GM12878 (cell line): ENCODE data around the gene SIRT7. TPM values are rescaled to one million over a fixed set of nuclear protein-coding genes. Genes with fewer than 3 reads are reported as not detected.

ENCODE experiments used
- ATAC-seq: fragments of 200-7000 bp; cut with Tn5 transposase; 3 replicates; pipeline ENCODE4 v1.9.1; 2020; ENCODE audit warnings: mild to moderate bottlenecking, moderate library complexity
- BruUV-seq: library from RNA; stranded (reverse); fragments of 400-500 nt; replicated peaks from 2 replicates; lab custom pipeline; 2021; lab: Mats Ljungman, UMichigan
- CTCF ChIA-PET: fragments of 300-600 bp; sonication (Branson Sonifier 250); formaldehyde crosslinking; extraction: SDS; loops from one replicate; lab custom pipeline; 2021; ENCODE audit warnings: inconsistent platforms; lab: Yijun Ruan, JAX
- POLR2A ChIA-PET: fragments of 350-600 bp; formaldehyde crosslinking; extraction: SDS; loops from one replicate; lab custom pipeline; 2021; ENCODE audit warnings: inconsistent platforms; lab: Charles Lee
- RAD21 ChIA-PET: fragments of 300-600 bp; sonication (Branson Sonifier 250); formaldehyde crosslinking; loops from one replicate; lab custom pipeline; 2023; ENCODE audit warnings: antibody characterized with exemption; ENCODE audit not compliant: unreplicated experiment; lab: Charles Lee
- SMC1A ChIA-PET: fragments of 300-600 bp; sonication (Branson Sonifier 250); formaldehyde crosslinking; loops from one replicate; lab custom pipeline; 2023; ENCODE audit not compliant: unreplicated experiment, uncharacterized antibody; lab: Charles Lee
- DNase-seq: peaks from one replicate; pipeline ENCODE4 v3.0.0-alpha.2; 2011; ENCODE audit warnings: low read depth, low spot score
- FAIRE-seq: peaks from 3 replicates; lab custom pipeline; 2011; peaks lifted over from hg19 to GRCh38; lab: Jason Lieb, UNC
- H2AFZ ChIP-seq: 2 replicates; pipeline ENCODE4 v1.6.0; 2011; ENCODE audit warnings: low read depth, low read length, control low read depth; ENCODE audit not compliant: control insufficient read depth
- H3K27ac ChIP-seq: 2 replicates; pipeline ENCODE4 v1.5.1; 2011; ENCODE audit warnings: control low read depth; ENCODE audit not compliant: control insufficient read depth, insufficient read depth
- H3K27me3 ChIP-seq, 2 experiments: replicated peaks in 1 of 2; 2 replicates each; pipeline versions ENCODE4 v1.6.0 to v1.6.1; 2011; ENCODE audit warnings: low read length in 1 of 2; ENCODE audit not compliant: control insufficient read depth in 2 of 2, insufficient read depth in 2 of 2
- H3K36me3 ChIP-seq, 2 experiments: 2 replicates each; pipeline ENCODE4 v1.5.1; 2011; ENCODE audit warnings: low read length in 1 of 2; ENCODE audit not compliant: control insufficient read depth in 2 of 2, insufficient read depth in 2 of 2
- H3K4me1 ChIP-seq: 2 replicates; pipeline ENCODE4 v1.6.1; 2011; ENCODE audit warnings: mild to moderate bottlenecking, low read length, moderate library complexity, mixed read lengths; ENCODE audit not compliant: control insufficient read depth, insufficient read depth
- H3K4me2 ChIP-seq: 2 replicates; pipeline ENCODE4 v1.6.0; 2011; ENCODE audit warnings: control low read depth; ENCODE audit not compliant: control insufficient read depth, insufficient read depth
- H3K4me3 ChIP-seq: fragments of 200-600 bp; sonication (generic); 2 replicates; pipeline ENCODE4 v1.5.1; 2016
- H3K79me2 ChIP-seq: 2 replicates; pipeline ENCODE4 v1.6.0; 2011; ENCODE audit warnings: low read length; ENCODE audit not compliant: control insufficient read depth, insufficient read depth
- H3K9ac ChIP-seq: 2 replicates; pipeline ENCODE4 v1.8.0; 2011; ENCODE audit warnings: low read length, control low read depth, mixed read lengths; ENCODE audit not compliant: control insufficient read depth, insufficient read depth
- H3K9me3 ChIP-seq: replicated peaks from 3 replicates; pipeline ENCODE4 v1.5.1; 2011; ENCODE audit warnings: mild to moderate bottlenecking, low read length; ENCODE audit not compliant: control insufficient read depth, insufficient read depth
- H4K20me1 ChIP-seq: 2 replicates; pipeline ENCODE4 v1.6.0; 2011; ENCODE audit not compliant: control insufficient read depth, insufficient read depth
- ESRRA ChIP-seq: IDR thresholded peaks from 2 replicates; pipeline ENCODE4 v1.6.1; 2012; ENCODE audit warnings: mild to moderate bottlenecking, low read length, improper control_type of control experiment
- EZH2 ChIP-seq: IDR thresholded peaks from 2 replicates; pipeline ENCODE4 v1.6.1; 2012; ENCODE audit warnings: low read depth, mild to moderate bottlenecking, control low read depth, inconsistent platforms, low read length, borderline replicate concordance; ENCODE audit not compliant: control insufficient read depth
- FOXM1 ChIP-seq: IDR thresholded peaks from 2 replicates; pipeline ENCODE4 v1.6.1; 2012; ENCODE audit warnings: low read depth, mild to moderate bottlenecking, inconsistent platforms, low read length, moderate library complexity
- PAX8 ChIP-seq: fragments of 450-650 bp; IDR thresholded peaks from 2 replicates; pipeline ENCODE4 v1.6.1; 2017; ENCODE audit warnings: mild to moderate bottlenecking, moderate library complexity
- SRF ChIP-seq, 2 experiments: IDR thresholded peaks; 2 replicates each; pipeline ENCODE4 v1.6.1; 2011; ENCODE audit warnings: low read depth in 2 of 2, low read length in 2 of 2, mild to moderate bottlenecking in 1 of 2, moderate library complexity in 1 of 2
- STAT1 ChIP-seq: fragments of 450-650 bp; conservative IDR thresholded peaks from 2 replicates; pipeline ENCODE4 v1.6.1; 2014; ENCODE audit warnings: antibody characterized with exemption, mild to moderate bottlenecking
- TBL1XR1 ChIP-seq: IDR thresholded peaks from 2 replicates; pipeline ENCODE4 v1.6.1; 2012; ENCODE audit warnings: low read depth, low read length, improper control_type of control experiment
- TCF12 ChIP-seq: IDR thresholded peaks from 2 replicates; pipeline ENCODE4 v1.6.1; 2011; ENCODE audit warnings: low read depth, mild to moderate bottlenecking, low read length
- ZNF622 ChIP-seq: fragments of 450-650 bp; IDR thresholded peaks from 2 replicates; pipeline ENCODE4 v1.6.1; 2017; ENCODE audit warnings: mild to moderate bottlenecking, inconsistent platforms
- WGBS: methylation state at CpG from one replicate; pipeline ENCODE4 v1.1.6; 2016; ENCODE audit warnings: low lambda C conversion rate; ENCODE audit not compliant: insufficient replicate concordance, insufficient coverage; ENCODE audit errors: missing lambda C conversion rate; 5-methylcytosine and 5-hydroxymethylcytosine counted together
- in situ Hi-C: fragments of 300-500 bp; cut with MboI; formaldehyde crosslinking; loops from 9 replicates; pipeline ENCODE4 v1.14.3; 2018; ENCODE audit warnings: mixed read lengths
- intact Hi-C: fragments of 100-400 bp; cut with micrococcal nuclease; formaldehyde crosslinking; loops from one replicate; pipeline ENCODE4 v1.14.2; 2022; ENCODE audit not compliant: unreplicated experiment
- polyA plus RNA-seq, 11 experiments: library from polyadenylated mRNA; depleted of rRNA in 4 of 11; unstranded in 6 of 11; stranded (reverse) in 5 of 11; fragments of >200 nt; fragmentation: Nextera tagmentation in 4 of 11; fragmentation: Illumina TruSeq in 1 of 11; extraction: Ambion mirVana in 4 of 11; extraction: Trizol in 1 of 11; gene quantifications; 1 replicate in 1 of 11; 2 replicates in 10 of 11; pipeline versions ENCODE4 v1.2.1 to v1.2.3, GENCODE V29; 2011 to 2016; ENCODE audit warnings: inconsistent platforms in 2 of 11, missing spikeins in 2 of 11, low read depth in 1 of 11
- total RNA-seq, 4 experiments: library from RNA; depleted of rRNA in 3 of 4; stranded (reverse); fragments of >200 nt in 3 of 4; fragmentation: Illumina TruSeq in 1 of 4; extraction: Trizol in 1 of 4; gene quantifications; 2 replicates each; pipeline versions ENCODE4 v1.2.1 to v1.2.3, GENCODE V29; 2013 to 2021
- TF ChIP-seq, protein P1 (sequence below), 3 experiments: IDR thresholded peaks in 2 of 3; conservative IDR thresholded peaks in 1 of 3; 2 replicates each; pipeline ENCODE4 v1.5.1; 2011; ENCODE audit warnings: low read depth in 3 of 3, low read length in 3 of 3, mild to moderate bottlenecking in 3 of 3, control low read depth in 2 of 3, moderate library complexity in 2 of 3, inconsistent platforms in 1 of 3, mixed read lengths in 1 of 3; ENCODE audit not compliant: control insufficient read depth in 2 of 3, insufficient read depth in 1 of 3; ENCODE audit errors: extremely low read depth in 1 of 3
- TF ChIP-seq, protein P2 (sequence below): fragments of 450-650 bp; IDR thresholded peaks from 2 replicates; pipeline ENCODE4 v1.6.1; 2018; ENCODE audit warnings: borderline replicate concordance, mild to moderate bottlenecking; ENCODE audit not compliant: partially characterized antibody
- TF ChIP-seq, protein P3 (sequence below): IDR thresholded peaks from 2 replicates; pipeline ENCODE4 v1.6.1; 2011; ENCODE audit warnings: low read depth, low read length, improper control_type of control experiment, borderline replicate concordance
- TF ChIP-seq, protein P4 (sequence below): IDR thresholded peaks from 2 replicates; pipeline ENCODE4 v1.6.1; 2012; ENCODE audit warnings: low read depth, low read length, improper control_type of control experiment

Gene SIRT7
- total and polyA plus RNA-seq, 10 of the 15 experiments (the other 5 are each of a cell fraction or from before 2014, with no cell fraction given): 1.2 to 56.2 (median 22.7) TPM

DNA sequence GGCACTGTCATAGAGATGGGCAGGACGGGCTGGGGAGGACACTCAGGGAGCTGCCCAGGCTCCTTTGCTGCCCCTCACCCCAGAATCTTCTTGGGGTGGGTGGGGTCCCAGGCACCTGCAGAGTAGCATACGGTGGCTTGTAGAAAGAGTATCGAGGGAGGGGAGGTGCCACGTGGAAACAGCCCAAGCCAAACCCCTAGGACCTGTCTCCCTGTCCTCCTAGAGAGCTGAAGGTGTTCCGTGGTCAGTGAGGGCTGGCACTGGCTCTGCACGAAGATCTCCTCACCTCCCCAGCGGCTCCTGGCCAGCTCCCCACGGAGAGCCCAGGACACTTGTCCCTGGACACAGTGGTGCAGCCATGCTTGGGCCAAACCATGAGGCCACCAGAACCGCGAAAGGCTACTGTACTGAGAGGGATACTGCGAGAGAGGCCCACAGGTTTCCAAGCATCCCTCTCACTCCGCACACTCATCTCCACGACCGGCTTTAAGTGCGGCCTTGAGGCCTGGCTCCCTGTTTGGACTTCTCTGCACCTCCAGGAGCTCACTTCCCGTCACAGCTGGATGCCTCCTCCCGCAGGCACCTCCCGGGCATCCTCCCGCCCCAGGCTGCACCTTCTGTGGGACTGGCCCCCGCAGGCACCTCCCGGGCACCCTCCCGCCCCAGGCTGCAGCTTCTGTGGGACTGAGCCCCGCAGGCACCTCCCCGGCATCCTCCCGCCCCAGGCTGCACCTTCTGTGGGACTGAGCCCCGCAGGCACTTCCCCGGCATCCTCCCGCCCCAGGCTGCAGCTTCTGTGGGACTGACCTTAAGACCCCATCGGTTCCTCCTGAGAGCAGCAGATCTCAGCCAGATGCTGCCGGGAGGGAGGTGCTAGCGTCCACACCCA is 11.5 kb upstream of the SIRT7 start:
- 78% methylated on average over 25 of the region's 31 CpGs for WGBS
- FAIRE-seq: no peak
- no TSS peak for BruUV-seq
- Histone ChIP-seq H3K4me2 (peak overlapping the region; percentile 87), H3K9ac (no peak overlapping the region), H3K36me3 (peaks cover 0 to 2% of the 10 kb centered on the region in 2 experiments; a peak in 1 of 4 replicates), H3K4me1 (peaks cover 17% of the 10 kb centered on the region), H3K27me3 (no peaks in the 10 kb centered on the region), H3K9me3 (no peaks in the 10 kb centered on the region), H4K20me1 (no peaks in the 10 kb centered on the region; the same call in 1 of the 2 replicates), H3K79me2 (peaks cover 24% of the 10 kb centered on the region), H2AFZ (no peak overlapping the region), H3K27ac (no peak overlapping the region), H3K4me3 (no peak overlapping the region; the same call in 1 of the 2 replicates)
- intact Hi-C loops (loop anchor here (5.0 kb wide), 2 partner anchors 38 to 57 kb away; partner anchors contain the start of gene ARHGDIA), in situ Hi-C loops (no loop called here)
- ChIA-PET SMC1A (no interaction called here), RAD21 (interaction anchor here (1.6 kb wide), 1 partner anchor 37 kb away, joined by 4 read pairs; no protein-coding TSS in a partner anchor), POLR2A (interaction anchor here (0.8 to 1.0 kb wide), 2 partner anchors 12 to 22 kb away, joined by 4 to 5 read pairs; no protein-coding TSS in a partner anchor), CTCF (interaction anchor here (1.9 kb wide), 1 partner anchor 60 kb away, joined by 6 read pairs; no protein-coding TSS in a partner anchor)
- TF ChIP-seq ESRRA (no peak), FOXM1 (no peak), PAX8 (no peak), TCF12 (no peak), EZH2 (no peak), SRF (IDR thresholded peaks at IDR 0.05; ENCODE audit: low read depth in 2 of 2, low read length in 2 of 2) (no peak), STAT1 (no peak), TBL1XR1 (no peak), ZNF622 (no peak)
- TF ChIP-seq, protein P1, sequence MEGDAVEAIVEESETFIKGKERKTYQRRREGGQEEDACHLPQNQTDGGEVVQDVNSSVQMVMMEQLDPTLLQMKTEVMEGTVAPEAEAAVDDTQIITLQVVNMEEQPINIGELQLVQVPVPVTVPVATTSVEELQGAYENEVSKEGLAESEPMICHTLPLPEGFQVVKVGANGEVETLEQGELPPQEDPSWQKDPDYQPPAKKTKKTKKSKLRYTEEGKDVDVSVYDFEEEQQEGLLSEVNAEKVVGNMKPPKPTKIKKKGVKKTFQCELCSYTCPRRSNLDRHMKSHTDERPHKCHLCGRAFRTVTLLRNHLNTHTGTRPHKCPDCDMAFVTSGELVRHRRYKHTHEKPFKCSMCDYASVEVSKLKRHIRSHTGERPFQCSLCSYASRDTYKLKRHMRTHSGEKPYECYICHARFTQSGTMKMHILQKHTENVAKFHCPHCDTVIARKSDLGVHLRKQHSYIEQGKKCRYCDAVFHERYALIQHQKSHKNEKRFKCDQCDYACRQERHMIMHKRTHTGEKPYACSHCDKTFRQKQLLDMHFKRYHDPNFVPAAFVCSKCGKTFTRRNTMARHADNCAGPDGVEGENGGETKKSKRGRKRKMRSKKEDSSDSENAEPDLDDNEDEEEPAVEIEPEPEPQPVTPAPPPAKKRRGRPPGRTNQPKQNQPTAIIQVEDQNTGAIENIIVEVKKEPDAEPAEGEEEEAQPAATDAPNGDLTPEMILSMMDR (IDR thresholded peaks at IDR 0.05 in 2 of 3, conservative IDR thresholded peaks at IDR 0.05 in 1 of 3; ENCODE audit: control insufficient read depth in 2 of 3, extremely low read depth in 1 of 3, insufficient read depth in 1 of 3, low read depth in 3 of 3, low read length in 3 of 3): no peak
- TF ChIP-seq, protein P2, sequence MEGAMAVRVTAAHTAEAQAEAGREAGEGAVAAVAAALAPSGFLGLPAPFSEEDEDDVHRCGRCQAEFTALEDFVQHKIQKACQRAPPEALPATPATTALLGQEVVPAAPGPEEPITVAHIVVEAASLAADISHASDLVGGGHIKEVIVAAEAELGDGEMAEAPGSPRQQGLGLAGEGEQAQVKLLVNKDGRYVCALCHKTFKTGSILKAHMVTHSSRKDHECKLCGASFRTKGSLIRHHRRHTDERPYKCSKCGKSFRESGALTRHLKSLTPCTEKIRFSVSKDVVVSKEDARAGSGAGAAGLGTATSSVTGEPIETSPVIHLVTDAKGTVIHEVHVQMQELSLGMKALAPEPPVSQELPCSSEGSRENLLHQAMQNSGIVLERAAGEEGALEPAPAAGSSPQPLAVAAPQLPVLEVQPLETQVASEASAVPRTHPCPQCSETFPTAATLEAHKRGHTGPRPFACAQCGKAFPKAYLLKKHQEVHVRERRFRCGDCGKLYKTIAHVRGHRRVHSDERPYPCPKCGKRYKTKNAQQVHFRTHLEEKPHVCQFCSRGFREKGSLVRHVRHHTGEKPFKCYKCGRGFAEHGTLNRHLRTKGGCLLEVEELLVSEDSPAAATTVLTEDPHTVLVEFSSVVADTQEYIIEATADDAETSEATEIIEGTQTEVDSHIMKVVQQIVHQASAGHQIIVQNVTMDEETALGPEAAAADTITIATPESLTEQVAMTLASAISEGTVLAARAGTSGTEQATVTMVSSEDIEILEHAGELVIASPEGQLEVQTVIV: no peak
- TF ChIP-seq, protein P3, sequence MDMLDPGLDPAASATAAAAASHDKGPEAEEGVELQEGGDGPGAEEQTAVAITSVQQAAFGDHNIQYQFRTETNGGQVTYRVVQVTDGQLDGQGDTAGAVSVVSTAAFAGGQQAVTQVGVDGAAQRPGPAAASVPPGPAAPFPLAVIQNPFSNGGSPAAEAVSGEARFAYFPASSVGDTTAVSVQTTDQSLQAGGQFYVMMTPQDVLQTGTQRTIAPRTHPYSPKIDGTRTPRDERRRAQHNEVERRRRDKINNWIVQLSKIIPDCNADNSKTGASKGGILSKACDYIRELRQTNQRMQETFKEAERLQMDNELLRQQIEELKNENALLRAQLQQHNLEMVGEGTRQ: no peak
- TF ChIP-seq, protein P4, sequence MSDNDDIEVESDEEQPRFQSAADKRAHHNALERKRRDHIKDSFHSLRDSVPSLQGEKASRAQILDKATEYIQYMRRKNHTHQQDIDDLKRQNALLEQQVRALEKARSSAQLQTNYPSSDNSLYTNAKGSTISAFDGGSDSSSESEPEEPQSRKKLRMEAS: no peak
- ATAC-seq: no peak
- no peak for DNase-seq
